ENCODE data around the gene FMN1. TPM values are rescaled to one million over a fixed set of nuclear protein-coding genes. Genes with fewer than 3 reads are reported as not detected.

FMN1 gene
- total and polyA plus RNA-seq, 2 experiments from 2014 or later = 0.93 to 2.2 TPM

- peak overlapping the region; percentile 77 for H3K4me2 ChIP-seq (ENCODE audit: unreplicated experiment)
- 37% methylated on average over 3 of the region's 3 CpGs for WGBS, 2 experiments (ENCODE audit: low coverage in 1 of 2, low lambda C conversion rate in 2 of 2, missing lambda C conversion rate in 2 of 2)
Observed at GRCh38 chr15:32819448-32819847, 375.1 kb downstream of the FMN1 start.

GRCh38 chr15:32818758-32819447 lies 375.6 kb downstream of the FMN1 start:
- peak overlapping the region; percentile 73 for H3K27ac ChIP-seq
- in situ Hi-C loops (cut with MboI) = no loop called here
- H3K9ac ChIP-seq = peak overlapping the region; percentile 62
- H3K4me2 ChIP-seq (ENCODE audit: unreplicated experiment) = peak overlapping the region; percentile 77
- no peak for TF ChIP-seq EZH2 (IDR thresholded peaks at IDR 0.05; ENCODE audit: insufficient read depth, poor library complexity, severe bottlenecking)
- TF ChIP-seq EZH2phosphoT487 (IDR thresholded peaks at IDR 0.05; ENCODE audit: insufficient read depth, low read depth) = no peak
- no peaks in the 10 kb centered on the region for H4K20me1 ChIP-seq (ENCODE audit: insufficient read depth)
- no peaks in the 10 kb centered on the region for H3K9me2 ChIP-seq (ENCODE audit: insufficient read depth)
- H3K9me3 ChIP-seq (ENCODE audit: low read depth) = no peaks in the 10 kb centered on the region
- H2AFZ ChIP-seq = peak overlapping the region; percentile 56
- DNase-seq = peak; percentile 70
- H3K4me3 ChIP-seq = peak overlapping the region; percentile 61
- H3K4me1 ChIP-seq (ENCODE audit: insufficient read depth) = peaks cover 26% of the 10 kb centered on the region
- peaks cover 26% of the 10 kb centered on the region for H3F3A ChIP-seq (ENCODE audit: insufficient read depth)
- H3K79me2 ChIP-seq (ENCODE audit: insufficient read depth) = no peaks in the 10 kb centered on the region
- H3K27me3 ChIP-seq (replicated peaks; ENCODE audit: insufficient read depth) = no peaks in the 10 kb centered on the region
- no peaks in the 10 kb centered on the region for H3K36me3 ChIP-seq (ENCODE audit: low read depth)
- WGBS, 2 experiments (ENCODE audit: low coverage in 1 of 2, low lambda C conversion rate in 2 of 2, missing lambda C conversion rate in 2 of 2) = 8% methylated on average over 11 of the region's 11 CpGs

More at GRCh38 chr15:32819448-32819847, 375.1 kb downstream of the FMN1 start:
- no peaks in the 10 kb centered on the region for H3K27me3 ChIP-seq (replicated peaks; ENCODE audit: insufficient read depth)
- H3K9me3 ChIP-seq (ENCODE audit: low read depth) = no peaks in the 10 kb centered on the region
- TF ChIP-seq EZH2phosphoT487 (IDR thresholded peaks at IDR 0.05; ENCODE audit: insufficient read depth, low read depth) (no peak), EZH2 (IDR thresholded peaks at IDR 0.05; ENCODE audit: insufficient read depth, poor library complexity, severe bottlenecking) (no peak)
- H3K9me2 ChIP-seq (ENCODE audit: insufficient read depth) = no peaks in the 10 kb centered on the region
- no peaks in the 10 kb centered on the region for H4K20me1 ChIP-seq (ENCODE audit: insufficient read depth)
- H3K9ac ChIP-seq = peak overlapping the region; percentile 62
- H2AFZ ChIP-seq = peak overlapping the region; percentile 56
- H3K36me3 ChIP-seq (ENCODE audit: low read depth) = no peaks in the 10 kb centered on the region
- peak; percentile 50 for DNase-seq
- in situ Hi-C loops (cut with MboI) = no loop called here
- peak overlapping the region; percentile 73 for H3K27ac ChIP-seq
- peak overlapping the region; percentile 61 for H3K4me3 ChIP-seq
- no peaks in the 10 kb centered on the region for H3K79me2 ChIP-seq (ENCODE audit: insufficient read depth)
- peaks cover 32% of the 10 kb centered on the region for H3K4me1 ChIP-seq (ENCODE audit: insufficient read depth)
- H3F3A ChIP-seq (ENCODE audit: insufficient read depth) = peaks cover 32% of the 10 kb centered on the region

- Histone ChIP-seq H3K36me3 (ENCODE audit: low read depth) (no peaks in the 10 kb centered on the region), H3K9me3 (ENCODE audit: low read depth) (no peaks in the 10 kb centered on the region), H3K9ac (no peak overlapping the region), H3K4me3 (no peak overlapping the region), H3F3A (ENCODE audit: insufficient read depth) (peaks cover 25% of the 10 kb centered on the region), H3K27me3 (replicated peaks; ENCODE audit: insufficient read depth) (no peaks in the 10 kb centered on the region), H3K4me1 (ENCODE audit: insufficient read depth) (peaks cover 22% of the 10 kb centered on the region), H4K20me1 (ENCODE audit: insufficient read depth) (no peaks in the 10 kb centered on the region), H3K27ac (no peak overlapping the region), H3K4me2 (ENCODE audit: unreplicated experiment) (no peak overlapping the region), H3K79me2 (ENCODE audit: insufficient read depth) (no peaks in the 10 kb centered on the region), H2AFZ (no peak overlapping the region), H3K9me2 (ENCODE audit: insufficient read depth) (no peaks in the 10 kb centered on the region)
- in situ Hi-C loops (cut with MboI) = no loop called here
- TF ChIP-seq EZH2phosphoT487 (IDR thresholded peaks at IDR 0.05; ENCODE audit: insufficient read depth, low read depth) (no peak), EZH2 (IDR thresholded peaks at IDR 0.05; ENCODE audit: insufficient read depth, poor library complexity, severe bottlenecking) (no peak)
- no peak for DNase-seq
Observed at GRCh38 chr15:32817577-32817976, 376.9 kb downstream of the FMN1 start.

DNA sequence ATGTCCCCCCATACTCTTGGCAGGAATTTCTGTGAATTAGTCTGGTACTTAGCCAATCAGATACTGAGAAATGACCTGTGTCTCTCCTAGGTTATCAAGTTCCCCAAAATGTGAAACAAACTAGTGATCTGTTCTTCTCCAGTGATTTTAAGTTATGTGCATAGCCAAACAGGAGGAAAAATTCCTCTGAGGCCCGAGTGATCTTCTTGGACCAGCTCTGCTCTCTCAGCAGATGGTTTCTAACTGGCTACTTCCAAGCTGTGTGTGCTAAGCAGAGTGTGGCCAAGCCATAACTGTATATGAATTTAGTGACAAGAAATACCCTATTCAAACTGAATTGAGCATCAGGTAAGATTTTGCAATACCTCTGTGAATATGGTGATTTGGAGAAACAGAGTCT lies 387.2 kb downstream of the FMN1 start:
- Histone ChIP-seq H3K4me2 (ENCODE audit: unreplicated experiment) (no peak overlapping the region), H3K9me3 (ENCODE audit: low read depth) (no peaks in the 10 kb centered on the region), H3K9ac (no peak overlapping the region), H3K27ac (no peak overlapping the region), H3F3A (ENCODE audit: insufficient read depth) (peaks cover 5% of the 10 kb centered on the region; the same call in 1 of the 2 replicates), H3K36me3 (ENCODE audit: low read depth) (no peaks in the 10 kb centered on the region; the same call in 1 of the 2 replicates), H2AFZ (no peak overlapping the region), H3K4me1 (ENCODE audit: insufficient read depth) (peaks cover 5% of the 10 kb centered on the region), H3K79me2 (ENCODE audit: insufficient read depth) (no peaks in the 10 kb centered on the region), H3K27me3 (replicated peaks; ENCODE audit: insufficient read depth) (no peaks in the 10 kb centered on the region), H3K4me3 (no peak overlapping the region), H4K20me1 (ENCODE audit: insufficient read depth) (no peaks in the 10 kb centered on the region), H3K9me2 (ENCODE audit: insufficient read depth) (no peaks in the 10 kb centered on the region)
- in situ Hi-C loops (cut with MboI) = no loop called here
- 45 to 53% methylated on average over 1 of the region's 1 CpG for WGBS, 2 experiments (ENCODE audit: low coverage in 1 of 2, low lambda C conversion rate in 2 of 2, missing lambda C conversion rate in 2 of 2)
- no peak for DNase-seq
- no peak for TF ChIP-seq EZH2 (IDR thresholded peaks at IDR 0.05; ENCODE audit: insufficient read depth, poor library complexity, severe bottlenecking)
- TF ChIP-seq EZH2phosphoT487 (IDR thresholded peaks at IDR 0.05; ENCODE audit: insufficient read depth, low read depth) = no peak
